Skeletal muscle tissue (tissue), 4 donors: ENCODE data around the gene ZC3H13. TPM values are rescaled to one million over a fixed set of nuclear protein-coding genes. Genes with fewer than 3 reads are reported as not detected.
"Not testable (repeated sequence)": the region's sequence is repeated elsewhere in the genome, so short reads cannot be mapped to it uniquely, and the experiment has no call there.

Experiments used
- H3K27ac ChIP-seq: one replicate; pipeline ENCODE4 v1.7.0; 2013; ENCODE audit warnings: mild to moderate bottlenecking, low read depth, low read length, inconsistent platforms
- H3K27me3 ChIP-seq, 3 donors: one replicate each; pipeline ENCODE4 v1.7.0; 2013; ENCODE audit warnings: low read length in 3 of 3; ENCODE audit not compliant: control insufficient read depth in 3 of 3, insufficient read depth in 3 of 3
- H3K36me3 ChIP-seq, 3 donors: one replicate each; pipeline ENCODE4 v1.7.0; 2013; ENCODE audit warnings: low read length in 3 of 3; ENCODE audit not compliant: control insufficient read depth in 3 of 3, insufficient read depth in 3 of 3
- H3K4me1 ChIP-seq, 3 donors: one replicate each; pipeline ENCODE4 v1.7.0; 2013; ENCODE audit warnings: low read length in 3 of 3, mild to moderate bottlenecking in 3 of 3; ENCODE audit not compliant: control insufficient read depth in 3 of 3, insufficient read depth in 3 of 3
- H3K4me3 ChIP-seq, 3 donors: one replicate each; pipeline ENCODE4 v1.7.0; 2013; ENCODE audit warnings: low read length in 3 of 3
- H3K9ac ChIP-seq, 3 donors: one replicate each; pipeline ENCODE4 v1.7.0; 2013; ENCODE audit warnings: low read length in 3 of 3, mild to moderate bottlenecking in 3 of 3, moderate library complexity in 2 of 3, low read depth in 1 of 3
- H3K9me3 ChIP-seq, 3 donors: one replicate each; pipeline ENCODE4 v1.7.0; 2013; ENCODE audit warnings: low read length in 3 of 3; ENCODE audit not compliant: control insufficient read depth in 3 of 3
- total RNA-seq: library from RNA; depleted of rRNA; stranded (reverse); fragments of >200 nt; gene quantifications from one replicate; pipeline ENCODE4 v1.2.3, GENCODE V29; 2014
- donor health status: Osteomylitis.

Gene ZC3H13
- total RNA-seq, 1 donor from 2014 or later = 28.2 TPM

DNA sequence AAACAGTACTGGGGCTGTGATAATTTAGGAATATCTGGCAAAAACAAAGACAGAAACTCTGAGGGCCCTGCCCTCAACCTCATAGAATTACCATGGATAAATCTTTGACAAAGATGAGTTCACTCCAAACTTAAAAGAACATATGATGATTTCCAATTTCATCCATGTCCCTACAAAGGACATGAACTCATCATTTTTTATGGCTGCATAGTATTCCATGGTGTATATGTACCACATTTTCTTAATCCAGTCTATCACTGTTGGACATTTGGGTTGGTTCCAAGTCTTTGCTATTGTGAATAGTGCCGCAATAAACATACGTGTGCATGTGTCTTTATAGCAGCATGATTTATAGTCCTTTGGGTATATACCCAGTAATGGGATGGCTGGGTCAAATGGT lies 71.4 kb downstream of the ZC3H13 start:
- not testable (repeated sequence) for H3K27ac ChIP-seq, H3K4me3 ChIP-seq, H3K4me1 ChIP-seq, H3K27me3 ChIP-seq, H3K9ac ChIP-seq, H3K9me3 ChIP-seq
- peaks cover 4 to 23% (median 18%) of the 10 kb centered on the region in 3 donors for H3K36me3 ChIP-seq

DNA sequence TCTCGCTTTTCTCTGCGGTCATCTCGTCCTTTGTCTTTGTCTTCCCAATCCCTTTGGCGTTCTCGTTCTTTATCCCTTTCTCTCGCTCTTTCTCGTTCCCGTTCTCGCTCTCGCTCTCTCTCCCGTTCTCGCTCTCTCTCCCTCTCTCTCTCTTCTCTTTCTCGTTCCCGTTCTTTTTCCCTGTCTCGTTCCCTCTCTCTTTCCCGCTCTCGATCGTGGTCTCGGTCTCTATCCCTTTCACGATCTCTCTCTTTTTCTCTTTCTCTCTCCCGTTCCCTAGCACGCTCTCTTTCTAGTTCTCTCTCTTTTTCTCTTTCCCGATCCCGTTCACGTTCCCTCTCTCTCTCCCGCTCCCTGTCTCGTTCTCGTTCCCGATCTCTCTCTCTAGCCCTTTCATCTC lies 77.2 kb downstream of the ZC3H13 start:
- H3K27ac ChIP-seq = no peak overlapping the region
- no peak overlapping the region for H3K9ac ChIP-seq
- no peaks in the 10 kb centered on the region for H3K27me3 ChIP-seq
- H3K4me3 ChIP-seq = no peak overlapping the region
- no peaks in the 10 kb centered on the region for H3K4me1 ChIP-seq
- H3K36me3 ChIP-seq = peaks cover 0 to 28% (median 23%) of the 10 kb centered on the region in 3 donors
- no peaks in the 10 kb centered on the region for H3K9me3 ChIP-seq

DNA sequence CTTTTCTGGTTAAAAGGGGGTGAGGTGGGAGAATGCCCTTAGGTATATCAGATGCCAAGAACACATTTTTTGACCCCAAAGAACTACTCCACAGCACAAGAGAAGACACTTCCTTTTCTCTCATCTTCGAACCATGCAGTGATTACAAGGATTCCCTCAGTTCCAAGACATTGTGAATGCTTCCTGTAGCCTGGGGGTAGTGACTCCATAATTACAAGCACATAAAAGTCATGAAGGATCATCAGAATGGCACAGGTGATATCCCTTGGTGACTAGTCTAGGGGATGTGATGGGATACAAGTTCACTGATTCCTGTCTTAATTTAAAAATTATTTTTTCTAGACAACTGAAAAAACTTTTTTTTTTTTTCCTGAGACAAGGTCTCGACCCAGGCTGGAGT lies 78.0 kb downstream of the ZC3H13 start:
- Histone ChIP-seq H3K9me3 (no peaks in the 10 kb centered on the region), H3K4me3 (no peak overlapping the region), H3K36me3 (peaks cover 4 to 31% (median 23%) of the 10 kb centered on the region in 3 donors), H3K4me1 (no peaks in the 10 kb centered on the region), H3K27me3 (no peaks in the 10 kb centered on the region), H3K9ac (no peak overlapping the region), H3K27ac (no peak overlapping the region)

DNA sequence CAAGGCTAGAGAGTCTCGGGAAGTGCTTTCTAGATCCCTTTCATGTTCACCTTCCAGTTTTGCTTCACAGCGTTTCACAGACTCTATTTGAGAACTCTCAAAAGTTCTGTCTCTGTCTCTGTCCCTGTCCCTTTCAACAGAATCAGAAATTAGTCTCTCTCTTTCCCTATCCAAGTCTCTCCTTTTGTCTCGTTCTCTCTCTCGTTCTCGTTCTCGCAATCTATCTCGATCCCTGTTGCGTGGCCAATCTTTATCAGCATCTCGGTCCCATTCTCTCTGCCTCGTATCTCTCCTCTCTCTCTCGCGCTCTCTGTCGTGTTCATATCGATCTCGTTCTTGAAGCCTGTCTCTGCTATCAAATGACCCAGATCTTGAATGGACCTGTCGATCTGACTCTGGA lies 85.0 kb downstream of the ZC3H13 start:
- Histone ChIP-seq H3K9me3 (no peaks in the 10 kb centered on the region), H3K27me3 (no peaks in the 10 kb centered on the region), H3K4me1 (no peaks in the 10 kb centered on the region), H3K9ac (no peak overlapping the region), H3K4me3 (no peak overlapping the region), H3K36me3 (peaks cover 29 to 59% (median 37%) of the 10 kb centered on the region in 3 donors), H3K27ac (no peak overlapping the region)

DNA sequence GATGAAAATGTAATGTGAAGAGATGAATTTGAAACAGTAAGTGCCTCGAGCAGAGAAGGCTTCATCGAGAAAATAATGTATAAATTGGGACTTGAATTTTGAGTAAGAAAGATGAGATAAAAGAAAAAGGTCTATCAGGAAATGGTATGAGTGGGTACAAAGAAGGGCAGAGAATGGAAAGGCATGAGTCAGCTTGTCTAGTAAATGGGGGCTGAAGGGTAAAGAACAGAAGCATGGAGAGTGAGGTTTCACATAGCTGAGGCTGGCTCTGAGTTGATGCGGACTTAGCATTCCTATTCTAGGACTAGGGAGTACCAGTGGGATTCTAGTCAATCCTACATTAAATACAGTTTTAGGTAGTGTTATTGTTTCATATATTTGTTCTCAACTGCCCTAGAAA lies 85.8 kb downstream of the ZC3H13 start:
- Histone ChIP-seq H3K9me3 (no peaks in the 10 kb centered on the region), H3K27me3 (no peaks in the 10 kb centered on the region), H3K4me3 (no peak overlapping the region), H3K4me1 (no peaks in the 10 kb centered on the region), H3K36me3 (peaks cover 31 to 58% (median 38%) of the 10 kb centered on the region in 3 donors), H3K27ac (no peak overlapping the region), H3K9ac (no peak overlapping the region)

DNA sequence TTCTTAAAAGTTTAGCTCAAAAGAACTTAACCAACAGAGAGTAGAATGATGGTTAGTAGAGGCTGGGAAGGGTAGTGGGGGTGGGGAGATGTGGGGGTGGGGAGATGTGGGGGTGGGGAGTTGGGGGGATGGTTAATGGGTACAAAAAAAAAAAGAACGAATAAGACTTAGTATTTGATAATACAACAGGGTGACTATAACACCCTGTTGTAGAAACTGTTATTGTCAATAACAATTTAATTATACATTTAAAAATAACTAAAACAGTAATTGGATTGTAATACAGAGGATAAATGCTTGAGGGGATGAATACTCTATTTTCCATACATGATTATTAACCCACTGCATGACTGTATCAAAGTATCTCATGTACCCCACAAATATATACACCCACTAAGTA lies 91.1 kb downstream of the ZC3H13 start:
- no peak overlapping the region for H3K27ac ChIP-seq
- H3K4me3 ChIP-seq = no peak overlapping the region
- H3K9ac ChIP-seq = no peak overlapping the region
- peaks cover 12 to 35% (median 30%) of the 10 kb centered on the region in 3 donors for H3K36me3 ChIP-seq
- H3K27me3 ChIP-seq = no peaks in the 10 kb centered on the region
- no peaks in the 10 kb centered on the region for H3K4me1 ChIP-seq
- H3K9me3 ChIP-seq = no peaks in the 10 kb centered on the region

DNA sequence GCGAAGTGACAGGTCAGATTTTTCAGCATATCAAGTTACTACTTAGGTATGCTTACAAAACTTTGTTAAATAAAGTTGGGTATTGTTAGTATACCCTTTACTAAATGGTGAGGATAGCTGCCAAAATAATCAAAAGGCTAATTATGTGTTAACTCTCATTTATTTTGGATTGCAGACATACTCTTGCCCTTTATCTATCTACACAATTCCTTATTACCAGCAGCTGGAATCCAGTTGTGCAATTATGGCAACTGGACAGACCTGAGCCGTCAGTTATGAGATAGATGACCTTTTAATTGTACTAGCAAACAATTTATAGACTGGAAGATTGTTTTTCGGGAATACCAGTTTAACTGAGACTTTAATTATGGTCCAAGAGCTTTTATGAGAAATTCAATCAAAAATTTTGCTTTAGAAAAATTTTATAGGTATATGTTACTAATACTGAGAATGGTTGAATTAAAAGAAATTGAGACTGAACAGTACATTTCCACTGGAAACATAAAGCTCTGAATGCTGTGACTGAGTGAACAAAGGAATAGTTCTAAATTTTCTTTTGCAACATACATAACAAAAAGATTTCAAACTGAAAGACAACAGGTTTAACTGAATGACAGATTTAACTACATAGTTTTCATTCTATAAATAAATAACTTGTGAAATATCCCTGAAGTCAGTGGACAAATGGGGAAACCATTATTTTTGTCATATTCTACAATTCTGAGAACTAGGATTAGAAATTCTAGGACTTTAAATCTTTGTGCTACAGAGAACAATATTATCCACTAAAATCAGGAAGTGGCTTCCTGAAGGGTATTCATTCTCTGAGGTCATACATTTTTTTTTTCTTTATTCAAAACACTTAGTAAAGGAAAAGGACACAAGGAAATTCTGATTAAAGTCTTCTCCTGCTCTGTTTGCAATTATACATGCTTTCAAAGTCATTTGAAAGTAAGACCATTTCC lies 97.4 kb downstream of the ZC3H13 start:
- no peak overlapping the region for H3K9ac ChIP-seq
- no peak overlapping the region for H3K27ac ChIP-seq
- no peaks in the 10 kb centered on the region for H3K9me3 ChIP-seq
- no peaks in the 10 kb centered on the region for H3K4me1 ChIP-seq
- H3K27me3 ChIP-seq = no peaks in the 10 kb centered on the region
- no peak overlapping the region for H3K4me3 ChIP-seq
- H3K36me3 ChIP-seq = peaks cover 3 to 20% (median 8%) of the 10 kb centered on the region in 3 donors

DNA sequence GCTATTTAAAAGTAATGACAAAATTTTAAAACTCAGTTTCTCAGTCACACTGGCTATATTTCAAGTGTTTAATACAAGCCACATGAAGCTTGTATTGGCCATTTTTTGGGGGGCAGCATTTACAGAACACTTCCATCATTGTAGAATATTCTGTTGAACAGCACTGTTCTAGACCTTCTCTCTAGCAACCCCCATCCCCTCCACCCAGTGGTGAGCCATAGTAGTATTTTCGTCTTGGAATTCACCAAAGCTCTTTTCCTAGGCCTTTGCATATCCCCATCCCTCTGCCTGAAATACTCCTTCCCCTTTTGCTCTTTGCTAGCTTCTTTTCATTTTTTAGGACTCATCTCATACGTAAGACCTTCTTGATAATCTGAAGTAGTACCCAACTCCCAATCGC lies 99.5 kb downstream of the ZC3H13 start:
- H3K4me1 ChIP-seq = no peaks in the 10 kb centered on the region
- no peaks in the 10 kb centered on the region for H3K27me3 ChIP-seq
- no peak overlapping the region for H3K4me3 ChIP-seq
- H3K9ac ChIP-seq = no peak overlapping the region
- H3K27ac ChIP-seq = no peak overlapping the region
- peaks cover 3 to 16% (median 8%) of the 10 kb centered on the region in 3 donors for H3K36me3 ChIP-seq
- H3K9me3 ChIP-seq = no peaks in the 10 kb centered on the region

DNA sequence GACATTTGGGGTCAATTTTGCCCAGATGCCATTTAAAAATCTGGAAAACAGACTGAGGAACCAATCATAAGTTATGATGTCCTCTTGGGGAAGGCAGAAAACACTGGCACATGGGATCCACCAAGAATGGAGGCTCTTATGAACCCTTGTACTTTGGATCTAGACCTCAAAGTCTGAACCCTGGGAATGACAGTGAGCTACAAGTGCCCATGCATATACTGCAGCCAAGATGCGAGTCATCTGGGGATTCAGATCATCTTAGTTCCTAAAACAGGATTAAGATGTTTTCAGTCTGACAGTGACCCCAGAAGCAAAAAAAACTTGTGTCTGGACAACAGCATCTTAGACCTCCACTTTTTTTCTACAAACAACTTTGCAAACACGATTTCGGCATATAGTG lies 100.8 kb downstream of the ZC3H13 start:
- Histone ChIP-seq H3K27me3 (no peaks in the 10 kb centered on the region), H3K9ac (no peak overlapping the region), H3K36me3 (peaks cover 0 to 6% (median 4%) of the 10 kb centered on the region in 3 donors), H3K27ac (no peak overlapping the region), H3K4me3 (no peak overlapping the region), H3K9me3 (no peaks in the 10 kb centered on the region), H3K4me1 (no peaks in the 10 kb centered on the region)

DNA sequence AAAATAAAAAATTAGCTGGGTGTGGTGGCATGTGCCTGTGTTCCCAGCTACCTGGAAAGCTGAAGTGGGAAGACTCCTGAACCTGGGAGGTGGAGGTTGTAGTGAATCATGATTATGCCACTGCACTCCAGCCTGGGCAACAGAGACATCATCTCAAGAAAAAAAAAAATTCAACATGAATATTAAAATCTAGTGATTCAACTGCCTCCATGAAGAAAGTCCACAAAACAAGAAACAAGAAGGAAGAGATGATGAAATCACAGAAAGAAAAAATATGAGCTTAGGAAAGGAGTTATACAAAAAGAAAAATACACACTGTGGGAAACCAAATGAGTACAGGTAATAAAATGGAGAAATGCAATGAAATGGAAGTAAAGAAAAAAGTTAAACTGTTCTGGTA lies 101.4 kb downstream of the ZC3H13 start:
- H3K27ac ChIP-seq = no peak overlapping the region
- H3K4me1 ChIP-seq = no peaks in the 10 kb centered on the region
- H3K27me3 ChIP-seq = no peaks in the 10 kb centered on the region
- H3K9ac ChIP-seq = no peak overlapping the region
- H3K9me3 ChIP-seq = no peaks in the 10 kb centered on the region
- no peak overlapping the region for H3K4me3 ChIP-seq
- peaks cover 0 to 3% (median 0%) of the 10 kb centered on the region in 3 donors for H3K36me3 ChIP-seq
